Hepatic stellate cell (primary cell): ENCODE results near the gene NCAPH2.

ENCODE experiments used
- DNase-seq: peaks from one replicate; pipeline ENCODE4 v3.0.0; 2011; ENCODE audit warnings: low spot score

The NCAPH2 gene

DNA sequence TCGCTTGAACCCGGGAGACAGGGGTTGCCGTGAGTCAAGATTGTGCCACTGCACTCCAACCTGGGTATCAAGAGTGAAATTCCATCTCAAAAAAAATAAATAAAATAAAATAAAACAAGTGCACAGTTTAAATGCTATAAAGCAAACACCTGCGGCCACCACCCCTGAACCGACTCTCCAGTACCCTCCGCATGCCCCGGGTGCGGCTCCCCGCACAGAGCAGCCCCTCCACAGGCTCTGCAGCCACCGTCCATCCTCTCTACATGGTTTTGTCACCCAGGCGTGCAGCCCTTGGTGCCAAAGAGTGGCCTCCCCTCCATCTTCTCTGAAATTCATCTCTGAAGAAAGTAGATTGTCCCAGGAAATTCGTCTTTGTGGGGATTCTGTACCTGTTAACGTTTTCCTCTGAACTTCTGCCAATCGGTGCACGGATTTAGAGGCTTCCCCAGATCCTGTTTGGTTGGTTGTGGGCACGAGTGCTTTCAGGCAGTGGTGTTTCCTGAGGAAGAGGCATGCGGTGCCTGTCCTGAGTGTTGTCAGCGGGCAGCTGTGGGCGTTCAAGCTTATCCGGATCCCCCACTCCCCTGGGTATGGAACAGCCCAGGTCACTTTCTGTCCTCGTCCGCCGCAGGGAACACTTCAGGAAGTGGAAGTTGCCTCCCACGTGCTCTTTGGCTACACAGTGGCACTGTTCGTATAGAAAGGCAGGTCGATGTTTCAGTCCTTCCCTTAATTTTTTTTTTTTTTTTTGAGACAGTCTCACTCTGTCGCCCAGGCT, 17.3 kb upstream of the NCAPH2 start:
- no peak for DNase-seq

DNA sequence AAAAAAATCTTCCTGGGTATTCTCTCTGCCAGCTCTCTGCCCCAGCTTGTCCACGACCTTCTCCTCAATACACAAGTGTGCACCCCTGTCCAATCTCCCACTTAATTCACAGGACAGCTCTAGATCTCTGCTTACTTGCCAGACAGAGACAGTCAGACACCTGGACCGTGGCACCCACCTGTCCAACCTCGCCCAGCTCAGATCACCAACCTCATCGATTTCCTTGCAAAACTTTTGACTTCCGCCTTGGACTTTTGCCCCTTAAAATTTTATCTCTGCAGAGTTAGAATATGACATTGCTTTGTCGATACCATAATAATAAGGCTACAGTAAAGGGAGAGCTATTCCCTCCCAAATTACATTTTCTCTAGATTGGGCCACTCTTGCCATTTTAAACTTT, 10.9 kb upstream of the NCAPH2 start:
- DNase-seq: no peak

DNA sequence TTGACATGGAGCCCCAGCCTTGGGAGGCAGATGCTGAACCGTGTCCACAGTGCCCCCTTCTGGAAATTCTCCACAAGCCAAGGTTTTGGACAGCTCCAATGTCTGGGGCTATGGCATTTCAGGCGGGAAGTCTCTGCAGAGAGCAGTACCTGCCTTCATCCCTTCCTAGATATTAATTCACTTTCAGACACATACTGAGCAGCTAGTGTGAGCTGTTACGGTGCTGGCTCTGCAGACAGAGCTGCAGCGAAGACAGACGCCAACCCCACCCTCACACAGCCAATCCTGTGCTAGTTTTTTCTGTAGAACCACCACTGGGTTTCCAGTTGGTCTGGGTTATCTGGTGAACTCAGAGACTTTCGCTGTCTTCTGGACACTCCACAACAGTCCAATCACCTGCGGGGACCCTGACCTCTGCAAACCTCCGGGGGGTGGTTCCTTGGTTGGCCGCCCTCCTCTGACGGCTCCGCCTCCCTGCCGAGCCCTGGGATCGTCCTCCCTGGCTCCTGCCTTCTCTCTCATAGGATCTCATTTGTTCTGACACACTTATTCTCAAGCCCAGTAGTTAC, 9.6 kb upstream of the NCAPH2 start:
- peak; percentile 69 for DNase-seq

DNA sequence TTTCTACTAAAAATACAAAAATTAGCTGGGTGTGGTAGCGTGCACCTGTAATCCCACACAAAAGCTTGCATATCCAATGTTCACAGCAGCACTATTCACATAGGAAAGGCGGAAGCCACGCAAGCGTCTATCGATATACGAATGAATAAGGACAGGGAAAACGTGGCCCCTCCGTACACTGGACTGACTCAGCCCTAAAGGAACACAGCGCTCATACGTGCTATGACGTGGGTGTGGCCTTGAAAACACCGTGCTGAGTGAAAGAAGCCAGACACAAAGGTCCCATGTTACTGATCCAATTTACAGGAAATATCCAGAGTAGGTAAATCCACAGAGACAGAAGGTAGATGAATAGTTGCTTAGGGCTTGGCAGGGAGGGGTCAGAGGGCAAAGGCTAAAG, 7.6 kb upstream of the NCAPH2 start:
- no peak for DNase-seq

DNA sequence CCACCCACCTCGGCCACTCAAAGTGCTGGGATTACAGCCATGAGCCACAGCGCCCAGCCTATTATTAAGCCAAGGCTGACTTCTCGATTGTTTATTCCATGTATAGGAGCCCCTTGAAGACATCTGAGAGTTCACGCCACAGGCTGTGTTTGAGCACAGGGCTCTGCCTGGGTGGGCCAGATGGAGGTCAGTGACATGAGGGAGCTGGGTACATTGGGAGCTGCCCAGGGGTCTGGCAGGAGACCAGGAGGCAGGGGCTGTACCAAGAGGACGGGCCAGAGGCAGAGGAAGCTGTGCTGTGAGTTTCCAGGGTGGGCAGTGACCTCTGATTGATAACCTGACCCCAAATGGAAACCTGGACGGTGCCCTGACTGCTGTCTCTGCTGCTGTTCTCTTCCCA, 5.9 kb upstream of the NCAPH2 start:
- no peak for DNase-seq

DNA sequence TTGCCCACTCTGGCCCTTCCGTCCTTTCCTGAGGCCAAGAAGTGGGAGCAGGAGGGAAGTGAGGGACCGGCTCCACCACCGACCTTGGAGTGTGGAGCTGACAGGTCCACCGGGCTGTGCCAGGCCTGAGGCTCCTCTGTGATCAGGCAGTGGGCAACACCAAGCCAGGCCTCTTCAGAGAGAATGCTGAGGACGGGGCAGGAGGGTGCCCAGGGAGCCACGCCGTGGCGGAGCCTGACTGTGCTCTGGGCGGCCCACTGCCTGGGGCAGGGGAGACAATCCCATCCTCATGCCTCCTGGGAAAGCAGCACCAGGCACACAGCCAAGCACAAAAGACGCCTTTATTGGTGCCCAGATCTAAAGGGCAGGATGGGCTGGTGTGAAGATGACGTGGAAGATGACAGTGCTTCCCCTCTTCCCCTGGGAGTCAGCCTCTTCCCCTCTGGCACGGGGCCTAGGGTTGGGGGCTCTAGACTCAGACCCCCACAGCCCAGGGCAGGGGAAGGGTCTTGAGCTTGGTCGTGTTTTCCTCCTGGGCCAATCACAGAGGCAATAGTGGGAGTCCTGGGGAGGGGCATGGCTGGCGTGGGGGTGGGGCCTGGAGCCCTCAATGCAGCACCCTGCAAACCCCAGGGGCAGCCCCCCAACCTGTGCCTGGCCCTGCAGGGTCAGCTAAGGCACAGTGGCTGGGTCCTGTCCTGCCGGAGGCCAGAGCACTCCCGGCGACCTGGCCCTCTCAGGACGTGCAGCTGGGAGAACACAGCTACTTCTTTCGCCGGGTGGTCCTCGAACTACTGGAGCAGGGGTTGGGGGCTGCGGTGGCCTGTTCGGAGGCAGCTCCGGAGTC, 5.2 kb upstream of the NCAPH2 start:
- no peak for DNase-seq

DNA sequence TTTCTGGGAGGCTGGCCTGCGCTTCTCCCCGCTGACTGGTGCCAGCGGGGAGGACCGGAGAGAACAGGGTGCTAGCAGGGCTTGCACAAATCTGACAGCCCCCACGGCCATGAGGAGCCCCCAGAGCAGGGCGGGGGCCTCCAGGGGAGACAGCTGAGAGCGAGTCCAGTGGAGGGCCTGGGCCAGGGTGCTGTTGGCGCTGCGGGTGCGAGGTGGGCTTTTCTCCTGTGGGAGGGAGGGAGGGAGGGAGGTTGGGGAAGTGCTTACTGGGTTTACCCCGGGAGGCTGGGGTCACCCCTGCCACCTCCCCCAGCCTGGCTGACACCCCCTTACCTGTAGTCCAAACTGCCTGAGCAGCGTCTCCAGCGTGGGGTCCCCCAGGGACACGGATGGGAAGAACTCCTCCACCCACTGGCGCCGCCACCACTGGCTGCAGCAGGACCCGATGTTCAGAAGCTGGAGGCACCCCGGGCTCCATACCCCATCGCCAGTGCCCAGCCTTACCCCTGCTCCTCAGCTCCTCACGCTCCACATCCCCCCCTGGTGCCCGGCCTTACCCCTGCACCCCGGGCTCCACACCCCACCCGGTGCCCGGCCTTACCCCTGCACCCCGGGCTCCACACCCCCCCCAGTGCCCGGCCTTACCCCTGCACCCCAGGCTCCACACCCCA, 4.4 kb upstream of the NCAPH2 start:
- no peak for DNase-seq

DNA sequence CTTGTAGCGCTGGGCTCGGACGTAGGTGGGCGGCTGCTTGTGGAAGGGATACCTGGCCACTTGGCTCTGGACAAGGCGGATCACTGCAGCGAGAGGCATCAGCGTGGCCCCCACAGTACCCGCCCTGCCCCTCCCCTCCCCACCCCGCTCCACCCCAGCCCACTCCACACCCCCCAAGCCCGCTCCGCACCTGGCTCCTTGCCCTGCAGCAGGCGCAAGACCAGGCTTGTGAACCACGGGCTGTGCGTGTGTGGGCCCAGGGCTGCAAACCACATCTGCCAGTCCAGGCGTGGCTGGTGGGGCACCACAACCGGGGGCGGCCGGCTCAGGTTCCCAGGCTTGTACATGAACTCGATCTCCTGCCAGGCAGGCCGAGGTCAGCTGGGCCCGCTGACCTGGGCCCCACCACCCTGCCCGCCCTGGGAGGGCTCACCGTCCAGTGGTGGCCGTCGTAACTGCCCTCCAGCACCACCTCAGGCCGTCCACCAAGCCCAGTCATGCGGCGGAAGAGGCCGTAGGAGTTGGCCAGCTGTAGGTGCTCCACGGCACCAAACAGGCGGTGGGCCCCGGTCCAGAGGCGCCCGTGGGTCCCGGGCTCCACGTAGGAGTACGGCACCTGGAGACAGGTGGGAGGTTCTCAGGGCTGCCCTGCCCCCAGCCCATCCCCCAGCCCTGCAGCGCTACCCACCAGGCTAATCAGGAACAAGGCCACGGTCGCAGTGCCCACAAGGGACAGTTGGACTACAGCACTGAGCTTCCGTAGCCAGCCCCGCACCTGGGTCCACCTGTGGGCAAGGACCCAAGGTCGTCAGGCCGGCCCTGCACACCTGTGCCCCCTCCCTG, 3.4 kb upstream of the NCAPH2 start:
- no peak for DNase-seq

DNA sequence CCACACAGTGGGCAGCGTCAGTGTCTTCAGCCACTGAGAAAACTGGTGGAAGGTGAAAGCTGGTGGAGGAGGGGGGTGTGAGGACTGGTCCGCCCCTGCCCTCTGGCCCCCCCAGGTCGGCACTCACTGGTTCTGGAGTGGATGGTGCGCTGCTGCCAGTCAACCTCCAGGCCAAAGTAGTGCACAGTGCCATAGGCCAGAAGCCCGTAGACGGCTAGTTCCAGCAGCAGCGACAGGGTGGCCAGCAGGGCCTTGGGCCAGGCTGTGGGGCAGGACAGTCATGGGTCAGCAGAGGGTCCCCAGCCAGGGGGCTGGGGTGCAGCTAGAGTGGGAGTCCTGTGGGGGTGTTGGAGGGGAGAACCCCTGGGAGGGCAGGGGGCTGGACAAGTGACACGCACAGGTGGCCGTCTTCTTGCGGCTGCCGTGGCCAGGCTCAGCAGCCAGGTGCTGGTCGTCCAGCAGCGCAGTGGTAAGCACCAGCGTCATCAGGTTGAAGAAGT, 2.7 kb upstream of the NCAPH2 start:
- no peak for DNase-seq

DNA sequence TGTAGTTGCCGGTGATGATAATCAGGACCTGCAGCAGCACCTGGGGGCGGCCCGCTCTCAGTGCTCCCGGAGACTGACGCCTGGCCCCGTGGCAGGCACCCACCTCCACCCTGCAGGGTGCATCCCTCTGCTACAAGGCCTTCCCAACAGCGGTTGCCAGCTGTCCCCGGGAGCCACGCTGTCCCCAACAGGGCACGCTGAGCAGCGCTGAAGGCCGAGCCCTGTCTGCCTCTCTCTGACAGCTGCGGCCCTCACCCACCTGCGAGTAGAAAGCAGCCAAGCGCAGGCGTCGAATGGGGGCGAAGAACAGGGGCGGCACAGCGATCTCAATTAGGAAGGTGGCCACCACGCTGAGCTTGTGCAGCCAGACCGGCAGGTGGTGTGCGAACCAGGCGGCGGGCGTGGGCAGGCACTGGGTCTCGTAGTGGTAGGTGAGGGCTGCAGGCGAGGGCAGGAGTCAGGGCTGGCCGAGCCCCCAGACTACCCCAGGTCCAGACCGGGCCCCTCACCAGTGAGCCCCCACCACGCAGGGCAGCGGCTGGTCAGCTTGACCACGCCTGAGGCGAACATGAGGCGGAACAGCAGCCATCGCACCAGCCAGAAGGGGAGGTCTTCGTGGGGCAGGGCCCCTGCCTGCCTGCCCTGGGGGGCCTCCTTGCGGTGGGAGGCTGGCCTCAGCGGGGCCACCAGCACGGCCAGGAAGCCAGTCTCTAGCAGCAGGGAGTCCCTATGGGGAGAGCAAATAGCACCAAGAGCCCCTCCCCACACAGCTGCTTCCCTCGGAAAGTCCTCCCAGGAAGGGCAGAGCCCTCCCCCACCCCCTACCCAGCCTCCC, 2.0 kb upstream of the NCAPH2 start:
- DNase-seq: no peak

DNA sequence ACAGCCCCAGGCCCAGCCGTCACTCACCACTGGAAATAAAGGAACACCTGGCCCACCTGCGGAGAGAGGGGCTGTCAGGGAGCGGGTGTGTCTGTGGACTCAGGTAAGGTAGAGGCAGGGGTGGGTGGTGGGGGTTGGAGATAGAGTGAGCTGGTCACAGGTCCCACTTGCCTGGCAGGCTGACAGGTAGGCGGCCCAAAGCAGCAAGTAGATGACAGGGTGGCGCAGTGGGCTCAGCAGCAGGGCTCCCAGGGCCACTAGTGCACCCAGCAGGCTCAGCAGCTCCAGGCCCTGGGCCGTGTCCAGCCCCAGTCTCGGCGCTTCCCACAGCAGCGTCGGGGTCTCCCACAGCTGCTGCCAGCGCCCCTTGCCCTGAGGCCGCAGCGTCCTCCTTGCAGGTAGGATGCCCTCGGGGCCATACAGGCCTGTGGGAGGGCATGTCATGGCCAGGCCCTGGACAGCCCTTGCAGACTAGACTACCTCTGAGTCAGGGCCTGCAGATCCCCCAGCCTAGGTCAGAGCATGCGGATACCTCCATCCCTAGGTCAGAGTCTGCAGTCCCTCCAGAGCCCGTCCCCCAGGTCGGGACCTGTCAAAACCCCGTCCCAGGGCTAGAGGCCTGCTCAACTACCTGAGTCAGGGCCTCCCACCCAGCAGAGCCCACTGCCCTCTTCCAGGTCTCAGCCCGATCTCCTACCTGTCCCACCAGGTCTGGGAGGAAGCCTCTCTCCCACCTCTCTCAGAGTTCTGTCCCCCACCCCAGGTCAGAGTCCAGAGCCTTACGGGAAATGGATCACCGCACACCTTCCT, 1.2 kb upstream of the NCAPH2 start:
- no peak for DNase-seq

DNA sequence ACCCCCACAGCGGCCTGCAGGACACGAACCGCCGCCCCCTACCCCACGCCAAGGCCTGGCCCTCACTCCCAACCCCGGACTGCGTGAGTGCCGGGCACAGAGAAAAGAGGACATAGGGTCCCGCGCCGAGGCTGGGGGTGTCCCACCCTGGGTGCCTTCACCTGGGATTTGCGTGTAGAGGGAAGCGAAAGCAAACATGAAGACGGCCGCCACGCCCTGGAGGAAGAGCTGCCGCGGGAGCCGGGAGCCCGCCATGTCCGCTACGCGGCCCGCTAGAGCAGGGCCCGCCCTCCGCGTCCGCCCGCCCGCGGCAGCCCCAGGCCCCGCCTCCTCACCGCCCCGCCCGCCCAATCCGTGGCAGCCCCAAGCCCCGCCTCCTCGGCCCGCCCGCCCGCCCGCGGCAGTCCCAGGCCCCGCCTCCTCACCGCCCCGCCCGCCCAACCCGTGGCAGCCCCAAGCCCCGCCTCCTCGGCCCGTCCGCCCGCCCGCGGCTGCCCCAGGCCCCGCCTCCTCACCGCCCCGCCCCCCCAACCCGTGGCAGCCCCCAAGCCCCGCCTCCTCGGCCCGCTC, 518 bp upstream of the NCAPH2 start, which contains the start of gene LMF2:
LMF2 (minus strand) TSS at position 282 of the 570 bp plus-strand sequence; CDS start at position 255, 27 bp downstream.
- DNase-seq: peak; percentile 94

DNA sequence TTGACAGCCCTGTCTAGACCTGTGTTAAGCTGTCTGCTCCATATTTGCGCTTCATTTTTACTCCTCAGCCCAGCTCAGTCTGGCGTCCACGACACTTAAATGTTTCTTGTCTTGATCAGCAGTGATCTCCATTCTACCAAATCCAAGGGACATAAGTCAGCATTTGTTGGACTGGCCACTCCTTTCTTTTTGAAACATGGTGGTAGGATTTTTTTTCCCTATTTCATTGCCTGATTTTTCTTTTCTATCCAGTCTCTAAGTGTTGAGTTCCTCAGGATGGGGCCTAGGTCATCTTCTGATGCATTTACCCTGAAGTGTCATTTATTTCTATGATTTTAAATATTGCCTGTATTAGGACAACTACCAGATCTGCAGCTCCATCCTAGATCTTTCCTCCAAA, 873 bp downstream of the NCAPH2 start:
- DNase-seq: no peak

DNA sequence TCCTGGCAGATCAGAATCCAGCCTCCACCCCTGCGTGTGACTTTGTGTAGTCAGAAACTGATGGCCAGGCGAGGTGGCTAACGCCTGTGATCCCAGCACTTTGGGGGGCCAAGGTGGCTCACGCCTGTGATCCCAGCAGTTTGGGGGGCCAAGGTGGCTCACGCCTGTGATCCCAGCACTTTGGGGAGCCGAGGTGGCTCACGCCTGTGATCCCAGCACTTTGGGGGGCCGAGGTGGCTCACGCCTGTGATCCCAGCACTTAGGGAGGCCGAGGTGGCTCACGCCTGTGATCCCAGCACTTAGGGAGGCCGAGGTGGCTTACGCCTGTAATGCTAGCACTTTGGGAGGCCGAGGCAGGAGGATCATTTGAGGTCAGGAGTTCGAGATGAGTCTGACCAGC, 5.2 kb downstream of the NCAPH2 start:
- DNase-seq: no peak

DNA sequence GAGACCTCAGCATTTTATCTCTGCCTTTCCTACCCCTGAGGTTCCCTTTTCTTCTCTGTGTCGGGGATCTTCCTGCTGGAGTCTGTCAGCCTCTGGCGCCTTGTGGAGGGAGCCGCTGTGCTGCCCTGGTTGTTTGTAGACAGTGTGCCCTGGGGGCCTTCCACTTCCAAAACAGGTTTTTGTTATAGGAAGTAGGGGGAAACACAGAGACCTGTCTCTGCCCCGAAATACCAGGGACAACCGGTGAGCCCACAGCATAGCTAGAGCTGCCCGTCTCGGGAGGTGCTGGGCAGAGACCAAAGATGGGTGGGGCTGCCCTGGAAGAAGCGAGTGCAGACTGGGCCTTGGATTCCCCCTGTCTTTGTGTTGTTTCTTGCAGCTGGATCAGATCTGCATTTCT, 8.0 kb downstream of the NCAPH2 start:
- DNase-seq: no peak

DNA sequence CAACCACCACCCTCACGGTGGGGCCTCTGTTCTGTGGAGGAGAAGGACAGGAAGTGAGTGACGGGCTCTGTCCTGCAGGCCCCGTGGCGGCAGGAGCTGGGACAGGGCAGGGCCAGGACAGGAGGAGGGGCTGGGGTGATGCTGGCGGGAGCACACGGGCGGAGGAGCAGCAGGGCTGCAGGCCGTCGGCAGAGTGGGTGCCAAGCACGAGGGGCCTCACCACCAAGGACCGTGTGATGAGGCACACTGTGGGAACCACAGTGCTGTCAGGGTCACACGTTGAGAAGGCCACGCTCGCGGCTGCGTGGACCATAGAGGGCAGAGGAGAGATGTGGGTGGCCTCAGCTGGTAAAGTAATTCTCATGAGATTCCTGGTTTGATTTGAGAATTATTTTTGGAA, 8.9 kb downstream of the NCAPH2 start:
- no peak for DNase-seq

DNA sequence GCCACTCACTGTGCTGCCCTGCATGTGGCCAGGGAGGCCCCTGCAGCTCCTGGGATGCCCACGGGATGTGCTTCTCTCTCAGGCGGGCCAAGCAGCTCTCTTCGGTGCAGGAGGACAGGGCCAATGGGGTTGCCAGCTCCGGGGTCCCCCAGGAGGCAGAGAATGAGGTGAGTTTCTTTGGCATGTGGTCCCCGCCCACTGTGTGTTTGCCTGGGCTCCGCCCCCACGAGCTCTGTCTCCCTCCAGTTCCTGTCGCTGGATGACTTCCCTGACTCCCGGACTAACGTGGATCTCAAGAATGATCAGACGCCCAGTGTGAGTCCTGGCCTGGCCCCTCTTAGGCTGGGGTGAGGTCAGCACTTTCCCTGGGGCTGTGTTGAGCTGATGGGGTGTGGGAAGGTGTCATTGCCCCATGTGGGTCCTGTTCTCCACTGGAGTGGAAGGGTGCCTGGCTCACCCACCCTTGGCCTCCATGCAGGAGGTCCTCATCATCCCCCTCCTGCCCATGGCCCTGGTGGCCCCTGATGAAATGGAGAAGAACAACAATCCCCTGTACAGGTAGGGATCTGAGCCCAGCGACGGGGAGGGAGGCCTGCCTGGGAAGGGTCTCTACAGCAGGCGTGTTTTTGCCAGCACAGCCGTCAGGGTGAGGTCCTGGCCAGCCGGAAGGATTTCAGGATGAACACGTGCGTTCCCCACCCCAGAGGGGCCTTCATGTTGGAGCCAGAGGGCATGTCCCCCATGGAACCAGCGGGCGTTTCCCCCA, 9.7 kb downstream of the NCAPH2 start:
- DNase-seq: no peak

DNA sequence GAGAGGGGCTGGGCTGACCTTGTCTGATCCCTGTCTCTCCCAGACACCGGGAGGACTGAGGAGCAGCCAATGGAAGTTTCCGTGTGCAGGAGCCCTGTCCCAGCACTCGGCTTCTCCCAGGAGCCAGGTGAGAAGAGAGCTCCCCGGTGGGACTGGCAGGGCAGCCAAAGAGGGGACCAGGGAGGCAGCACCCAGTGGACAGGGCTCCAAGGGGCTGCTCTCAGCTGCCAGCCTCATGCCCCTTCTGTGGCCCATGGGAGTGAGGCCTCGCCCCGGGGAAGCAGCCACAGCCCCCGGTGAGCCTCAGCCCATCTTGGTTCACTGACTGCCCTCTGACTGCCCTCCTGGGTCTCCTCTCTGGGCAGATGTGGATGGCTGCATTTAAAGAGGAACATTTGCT, 10.6 kb downstream of the NCAPH2 start:
- no peak for DNase-seq
